Activated CD4-positive, alpha-beta T cell treated with anti-CD3 and anti-CD28 coated beads, Interleukin-2, amount 10 ng/mL, durations not matched to agents 7 days and 5 days (primary cell): Measurements from ENCODE around the gene MYO15B. TPM values are rescaled to one million over a fixed set of nuclear protein-coding genes. Genes with fewer than 3 reads are reported as not detected.
"Not testable (repeated sequence)": the region's sequence is repeated elsewhere in the genome, so short reads cannot be mapped to it uniquely, and the experiment has no call there.

ENCODE experiments used
- CTCF ChIA-PET: fragments of 350-600 bp; sonication (Branson Sonifier 250); formaldehyde crosslinking; loops from one replicate; lab custom pipeline; 2021; ENCODE audit warnings: antibody characterized with exemption; lab: Charles Lee
- POLR2A ChIA-PET: fragments of 350-600 bp; sonication (Branson Sonifier 250); formaldehyde crosslinking; loops from one replicate; lab custom pipeline; 2021; ENCODE audit warnings: antibody characterized with exemption; lab: Charles Lee
- DNase-seq: peaks from one replicate; pipeline ENCODE4 v3.0.0-alpha.2; 2020
- H3K27ac Mint-ChIP-seq: one replicate; pipeline ENCODE4 v1.8.0; 2021; ENCODE audit warnings: mild to moderate bottlenecking, moderate library complexity, mixed read lengths
- H3K27me3 Mint-ChIP-seq: one replicate; pipeline ENCODE4 v1.8.0; 2021; ENCODE audit warnings: mixed read lengths
- H3K36me3 Mint-ChIP-seq: one replicate; pipeline ENCODE4 v1.8.0; 2021; ENCODE audit warnings: low read depth, mixed read lengths
- H3K4me1 Mint-ChIP-seq: one replicate; pipeline ENCODE4 v1.8.0; 2021; ENCODE audit warnings: mixed read lengths
- H3K4me3 Mint-ChIP-seq: one replicate; pipeline ENCODE4 v1.8.0; 2021; ENCODE audit warnings: mild to moderate bottlenecking, moderate library complexity, mixed read lengths
- H3K9me3 Mint-ChIP-seq: one replicate; pipeline ENCODE4 v1.8.0; 2021; ENCODE audit warnings: mixed read lengths
- total RNA-seq, 2 experiments: library from RNA; stranded (reverse); gene quantifications; one replicate each; pipeline ENCODE4 v1.2.3, GENCODE V29; 2021

Gene MYO15B
- total RNA-seq, 2 experiments from 2014 or later, result 11.0 to 13.4 TPM

GRCh38 chr17:75635610-75636202, 48.1 kb downstream of the MYO15B start:
- DNase-seq, result no peak
- Mint-ChIP-seq H3K36me3 (no peaks in the 10 kb centered on the region), H3K9me3 (no peaks in the 10 kb centered on the region), H3K4me1 (peaks cover 3% of the 10 kb centered on the region), H3K27ac (no peak overlapping the region), H3K4me3 (no peak overlapping the region), H3K27me3 (no peaks in the 10 kb centered on the region)
- CTCF ChIA-PET, result interaction anchor here (0.5 to 7.6 kb wide), 6 partner anchors 112 to 1054 kb away, joined by 3 to 82 read pairs (median 6); no protein-coding TSS in a partner anchor
- POLR2A ChIA-PET, result no interaction called here

GRCh38 chr17:75636381-75637142, 49.0 kb downstream of the MYO15B start:
- no peaks in the 10 kb centered on the region for H3K9me3 Mint-ChIP-seq
- no peaks in the 10 kb centered on the region for H3K36me3 Mint-ChIP-seq
- no peak overlapping the region for H3K4me3 Mint-ChIP-seq
- H3K4me1 Mint-ChIP-seq, result peaks cover 3% of the 10 kb centered on the region
- H3K27ac Mint-ChIP-seq, result no peak overlapping the region
- POLR2A ChIA-PET, result no interaction called here
- no peak for DNase-seq
- CTCF ChIA-PET, result interaction anchor here (1.0 to 3.3 kb wide), 5 partner anchors 11 to 237 kb away, joined by 3 to 13 read pairs (median 3); no protein-coding TSS in a partner anchor
- no peaks in the 10 kb centered on the region for H3K27me3 Mint-ChIP-seq

- Mint-ChIP-seq H3K9me3 (no peaks in the 10 kb centered on the region), H3K27me3 (no peaks in the 10 kb centered on the region), H3K4me1 (peaks cover 3% of the 10 kb centered on the region), H3K27ac (no peak overlapping the region), H3K4me3 (no peak overlapping the region), H3K36me3 (no peaks in the 10 kb centered on the region)
- DNase-seq, result no peak
- CTCF ChIA-PET, result interaction anchor here (1.1 to 3.3 kb wide), 5 partner anchors 12 to 116 kb away, joined by 3 to 13 read pairs (median 7); no protein-coding TSS in a partner anchor
- POLR2A ChIA-PET, result no interaction called here
Measured at GRCh38 chr17:75637143-75637538, 49.5 kb downstream of the MYO15B start.

GRCh38 chr17:75637551-75637950, 50.0 kb downstream of the MYO15B start:
- POLR2A ChIA-PET, result no interaction called here
- Mint-ChIP-seq H3K36me3 (no peaks in the 10 kb centered on the region), H3K27me3 (no peaks in the 10 kb centered on the region)

GRCh38 chr17:75638039-75638438, 50.4 kb downstream of the MYO15B start:
- CTCF ChIA-PET, result interaction anchor here (1.9 to 3.3 kb wide), 3 partner anchors 110 to 115 kb away, joined by 7 to 13 read pairs (median 9); no protein-coding TSS in a partner anchor
- H3K27me3 Mint-ChIP-seq, POLR2A ChIA-PET, H3K27ac Mint-ChIP-seq, DNase-seq, H3K4me1 Mint-ChIP-seq, H3K9me3 Mint-ChIP-seq, H3K36me3 Mint-ChIP-seq, H3K4me3 Mint-ChIP-seq: not testable (repeated sequence)

More at GRCh38 chr17:75637551-75637950, 50.0 kb downstream of the MYO15B start:
- Mint-ChIP-seq H3K9me3 (no peaks in the 10 kb centered on the region), H3K4me1 (peaks cover 3% of the 10 kb centered on the region), H3K27ac (no peak overlapping the region), H3K4me3 (no peak overlapping the region)
- CTCF ChIA-PET, result interaction anchor here (1.1 to 3.3 kb wide), 4 partner anchors 36 to 116 kb away, joined by 3 to 13 read pairs (median 8); no protein-coding TSS in a partner anchor
- DNase-seq, result no peak

- no peak overlapping the region for H3K27ac Mint-ChIP-seq
- CTCF ChIA-PET, result interaction anchor here (0.8 to 3.3 kb wide), 4 partner anchors 14 to 114 kb away, joined by 3 to 13 read pairs (median 8); no protein-coding TSS in a partner anchor
- H3K4me3 Mint-ChIP-seq, result no peak overlapping the region
- no peaks in the 10 kb centered on the region for H3K36me3 Mint-ChIP-seq
- POLR2A ChIA-PET, result no interaction called here
- H3K27me3 Mint-ChIP-seq, result no peaks in the 10 kb centered on the region
- DNase-seq, result no peak
- peaks cover 1% of the 10 kb centered on the region for H3K4me1 Mint-ChIP-seq
- H3K9me3 Mint-ChIP-seq, result no peaks in the 10 kb centered on the region
Measured at GRCh38 chr17:75638893-75639292, 51.3 kb downstream of the MYO15B start.

- Mint-ChIP-seq H3K4me3 (no peak overlapping the region), H3K9me3 (no peaks in the 10 kb centered on the region), H3K4me1 (no peaks in the 10 kb centered on the region), H3K27ac (no peak overlapping the region), H3K36me3 (no peaks in the 10 kb centered on the region), H3K27me3 (no peaks in the 10 kb centered on the region)
- POLR2A ChIA-PET, result no interaction called here
- CTCF ChIA-PET, result interaction anchor here (0.8 to 1.9 kb wide), 2 partner anchors 13 to 114 kb away, joined by 3 to 7 read pairs; no protein-coding TSS in a partner anchor
- no peak for DNase-seq
Measured at GRCh38 chr17:75639327-75639726, 51.7 kb downstream of the MYO15B start.

- CTCF ChIA-PET, result interaction anchor here (1.9 kb wide), 1 partner anchor 12 kb away, joined by 6 read pairs; no protein-coding TSS in a partner anchor
- Mint-ChIP-seq H3K4me1 (no peaks in the 10 kb centered on the region), H3K27me3 (no peaks in the 10 kb centered on the region), H3K36me3 (no peaks in the 10 kb centered on the region), H3K9me3 (no peaks in the 10 kb centered on the region), H3K27ac (no peak overlapping the region), H3K4me3 (no peak overlapping the region)
- no peak for DNase-seq
- POLR2A ChIA-PET, result no interaction called here
Measured at GRCh38 chr17:75639771-75640555, 52.4 kb downstream of the MYO15B start.

GRCh38 chr17:75640556-75641119, 53.0 kb downstream of the MYO15B start:
- H3K4me3 Mint-ChIP-seq, result no peak overlapping the region
- POLR2A ChIA-PET, result no interaction called here
- H3K27ac Mint-ChIP-seq, result no peak overlapping the region
- CTCF ChIA-PET, result interaction anchor here (1.2 to 1.9 kb wide), 5 partner anchors 11 to 215 kb away, joined by 3 to 6 read pairs (median 4); no protein-coding TSS in a partner anchor
- H3K36me3 Mint-ChIP-seq, result no peaks in the 10 kb centered on the region
- H3K27me3 Mint-ChIP-seq, result no peaks in the 10 kb centered on the region
- H3K9me3 Mint-ChIP-seq, result no peaks in the 10 kb centered on the region
- no peak for DNase-seq
- H3K4me1 Mint-ChIP-seq, result peaks cover 4% of the 10 kb centered on the region

- Mint-ChIP-seq H3K4me1 (peaks cover 11% of the 10 kb centered on the region), H3K27me3 (no peaks in the 10 kb centered on the region), H3K4me3 (no peak overlapping the region), H3K36me3 (no peaks in the 10 kb centered on the region), H3K27ac (no peak overlapping the region), H3K9me3 (no peaks in the 10 kb centered on the region)
- DNase-seq, result no peak
- ChIA-PET POLR2A (no interaction called here), CTCF (interaction anchor here (1.2 to 5.6 kb wide), 8 partner anchors 8 to 216 kb away, joined by 3 to 48 read pairs (median 6); partner anchors contain the start of gene SMIM5)
Measured at GRCh38 chr17:75641343-75641742, 53.7 kb downstream of the MYO15B start.

- CTCF ChIA-PET, result interaction anchor here (1.3 to 5.6 kb wide), 5 partner anchors 9 to 108 kb away, joined by 5 to 48 read pairs (median 6); partner anchors contain the start of gene SMIM5
- no peak overlapping the region for H3K27ac Mint-ChIP-seq
- H3K4me3 Mint-ChIP-seq, result no peak overlapping the region
- peaks cover 15% of the 10 kb centered on the region for H3K4me1 Mint-ChIP-seq
- no peaks in the 10 kb centered on the region for H3K36me3 Mint-ChIP-seq
- H3K27me3 Mint-ChIP-seq, result no peaks in the 10 kb centered on the region
- no peak for DNase-seq
- POLR2A ChIA-PET, result no interaction called here
- no peaks in the 10 kb centered on the region for H3K9me3 Mint-ChIP-seq
Measured at GRCh38 chr17:75642182-75642783, 54.7 kb downstream of the MYO15B start.
